SKM-1 treated with dmso at 0.1 percent for 144 hours (cell line): ENCODE results near the gene PTPRK.
"Not testable (repeated sequence)": the region's sequence is repeated elsewhere in the genome, so short reads cannot be mapped to it uniquely, and the experiment has no call there.

ENCODE experiments used
- DNase-seq: peaks from one replicate; lab custom pipeline; 2025; ENCODE audit not compliant: unreplicated experiment; lab: John Stamatoyannopoulos, UW

Gene PTPRK

DNA sequence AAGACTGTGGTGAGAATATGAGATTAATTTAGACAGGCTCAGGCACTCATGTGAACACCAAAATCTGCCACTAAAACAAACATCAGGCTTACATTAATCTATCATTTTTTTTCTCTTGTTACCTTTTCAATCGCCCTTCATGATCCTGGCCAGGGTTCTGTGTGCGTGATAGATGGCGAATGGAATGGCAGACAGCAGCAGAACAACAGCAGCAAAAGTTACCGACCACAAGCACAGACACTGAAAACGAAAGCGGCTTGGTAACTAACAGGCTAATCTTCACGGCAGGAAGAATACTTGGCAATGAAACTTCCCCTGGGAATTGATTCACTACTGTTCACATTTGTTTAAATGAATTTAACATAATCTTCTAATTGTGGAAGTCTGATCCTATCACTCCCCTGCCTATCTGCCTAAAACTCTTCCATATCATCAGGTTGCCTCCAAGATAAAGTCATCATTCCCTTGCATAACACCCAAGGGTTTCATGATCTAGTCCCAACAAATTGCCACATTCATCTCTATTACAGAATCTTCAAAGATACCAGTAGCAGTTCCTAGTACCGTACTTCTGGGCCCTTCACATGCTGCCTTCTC, 28.7 kb downstream of the PTPRK start:
- no peak for DNase-seq

DNA sequence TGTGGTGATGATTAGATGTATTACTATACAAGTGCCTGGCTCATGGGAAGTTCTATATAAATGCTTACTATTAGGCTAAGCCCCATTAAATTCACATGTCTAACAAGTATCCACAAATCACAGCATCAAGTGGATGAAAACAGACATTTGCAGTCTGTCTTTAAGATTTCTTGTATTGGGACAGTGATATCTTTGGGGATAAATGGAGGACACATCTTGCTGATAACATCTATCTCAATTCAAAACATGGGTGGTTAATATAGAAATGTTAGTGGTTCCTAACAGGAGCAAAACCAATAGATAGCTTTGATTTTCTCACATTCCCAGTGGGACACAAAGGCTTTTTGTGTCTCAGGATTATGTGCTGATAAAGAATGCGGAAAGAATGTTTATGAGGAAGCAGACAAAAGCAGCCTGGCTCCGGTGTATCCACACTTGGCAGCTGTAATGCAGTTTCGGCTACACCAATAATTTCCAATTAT, 29.3 kb downstream of the PTPRK start:
- no peak for DNase-seq

DNA sequence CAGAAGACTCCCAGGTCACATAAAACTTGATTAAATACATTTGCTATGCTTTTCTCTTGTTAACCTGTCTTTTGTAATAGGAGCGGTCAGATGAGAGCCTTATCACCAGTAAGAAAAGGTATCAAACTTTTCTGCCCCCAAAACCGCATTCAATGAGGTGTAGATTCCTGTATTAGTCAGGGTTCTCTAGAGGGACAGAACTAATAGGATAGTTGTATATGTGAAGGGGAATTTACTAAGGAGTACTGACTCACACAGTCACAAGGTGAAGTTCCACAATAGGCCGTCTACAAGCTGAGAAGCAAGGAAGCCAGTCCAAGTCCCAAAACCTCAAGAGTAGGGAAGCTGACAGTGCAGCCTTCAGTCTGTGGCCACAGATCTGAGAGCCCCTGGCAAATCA, 32.7 kb downstream of the PTPRK start:
- no peak for DNase-seq

DNA sequence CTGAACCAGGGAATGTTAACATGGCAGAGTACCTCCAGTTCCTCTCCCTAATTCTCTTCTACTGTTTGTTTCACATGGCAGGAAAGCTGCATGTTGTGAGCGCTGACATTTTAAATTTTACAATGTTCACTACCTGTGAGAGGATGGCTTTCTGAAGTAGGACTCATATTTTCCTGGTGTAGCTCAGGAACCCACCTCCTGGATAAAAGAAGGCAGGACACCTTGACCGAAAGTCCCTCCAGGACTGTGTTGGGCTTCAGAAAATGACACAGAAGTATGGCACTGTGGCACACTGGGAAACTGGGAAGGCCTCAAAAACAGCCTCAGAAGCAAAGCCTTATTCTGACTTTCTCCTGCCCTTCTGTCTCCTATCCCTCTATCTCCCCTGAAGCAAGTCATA, 33.3 kb downstream of the PTPRK start:
- no peak for DNase-seq

DNA sequence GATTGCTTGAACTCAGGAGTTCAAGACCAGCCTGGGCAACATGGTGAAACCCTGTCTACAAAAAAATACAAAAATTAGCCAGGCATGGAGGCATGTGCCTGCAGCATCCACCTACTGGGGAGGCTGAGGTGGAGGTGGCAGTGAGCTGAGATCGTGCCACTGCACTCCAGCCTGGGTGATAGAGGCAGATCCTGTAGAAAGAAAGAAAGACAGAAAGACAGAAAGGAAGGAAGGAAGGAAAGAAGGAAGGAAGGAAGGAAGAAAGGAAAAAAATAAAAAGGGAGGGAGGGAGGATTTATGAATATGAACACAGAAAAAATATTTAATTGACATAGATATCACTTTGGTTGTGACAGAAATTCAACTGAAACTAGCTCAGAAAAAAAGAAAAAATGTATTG, 33.8 kb downstream of the PTPRK start:
- not testable (repeated sequence) for DNase-seq

DNA sequence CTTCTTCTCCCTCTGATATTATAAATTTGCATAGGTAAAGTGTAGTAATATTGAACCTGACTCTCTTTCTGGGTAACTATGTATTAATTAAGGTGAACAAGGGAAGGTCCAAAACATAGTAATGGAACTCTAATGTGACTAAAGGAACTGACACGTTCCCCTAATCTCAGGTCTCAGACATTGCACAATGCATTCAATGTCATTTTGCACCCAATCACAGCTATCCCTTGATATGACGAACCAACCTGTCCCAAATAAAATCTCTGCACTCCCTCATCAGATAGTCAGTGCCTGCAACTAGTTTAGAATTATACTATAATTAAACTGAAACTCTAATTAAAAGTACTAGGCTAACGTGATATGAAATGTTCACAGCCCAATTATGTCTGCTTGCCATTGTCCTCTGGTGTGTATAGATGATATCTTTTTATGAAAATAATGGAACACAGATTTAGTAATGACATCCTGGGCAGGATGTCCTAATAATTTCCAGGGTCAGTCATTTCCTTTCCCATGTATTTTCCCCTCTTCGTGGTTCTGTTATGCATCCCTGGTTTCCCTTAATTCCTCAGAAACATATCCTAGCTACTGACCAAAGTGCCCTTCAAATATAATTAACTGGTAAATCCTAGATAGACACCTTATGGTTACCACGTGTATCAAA, 36.8 kb downstream of the PTPRK start:
- no peak for DNase-seq

DNA sequence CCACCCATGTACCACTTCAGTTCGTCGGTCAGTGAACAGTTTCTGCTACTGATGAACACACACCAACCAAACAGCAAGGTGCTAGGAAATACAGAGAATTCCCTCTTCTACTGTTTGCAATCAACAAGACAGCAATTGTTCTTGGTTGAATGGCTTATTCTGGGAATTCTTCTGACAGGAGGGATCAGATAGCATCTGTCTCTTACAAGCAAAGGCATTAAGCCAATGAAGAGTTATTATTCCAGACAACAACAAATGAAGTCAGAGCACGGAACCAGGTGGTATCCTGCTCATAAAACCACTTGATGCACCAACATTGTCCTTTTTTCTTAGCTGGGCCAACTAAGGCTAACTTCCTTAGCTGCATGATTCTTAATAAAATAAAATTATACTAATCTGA, 37.8 kb downstream of the PTPRK start:
- DNase-seq = no peak

DNA sequence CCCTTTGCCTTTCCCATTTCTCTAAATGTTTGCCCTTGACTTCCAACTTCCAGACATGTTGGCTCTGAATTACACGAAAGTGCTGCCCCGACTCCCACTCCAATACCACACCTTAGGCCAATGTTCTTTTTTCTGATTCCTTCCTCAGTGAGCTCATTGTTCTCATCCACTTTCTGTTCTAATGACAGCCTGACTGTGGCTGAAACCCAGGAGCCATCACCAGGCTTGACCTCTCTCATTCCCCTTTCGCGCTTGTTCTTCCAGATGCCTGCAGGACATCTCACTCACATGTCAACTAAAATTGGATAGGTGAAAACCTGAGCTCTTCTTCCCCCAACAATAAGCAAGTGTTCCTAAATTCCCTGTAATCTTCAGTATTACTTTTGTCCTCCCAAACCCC, 40.4 kb downstream of the PTPRK start:
- DNase-seq = no peak

DNA sequence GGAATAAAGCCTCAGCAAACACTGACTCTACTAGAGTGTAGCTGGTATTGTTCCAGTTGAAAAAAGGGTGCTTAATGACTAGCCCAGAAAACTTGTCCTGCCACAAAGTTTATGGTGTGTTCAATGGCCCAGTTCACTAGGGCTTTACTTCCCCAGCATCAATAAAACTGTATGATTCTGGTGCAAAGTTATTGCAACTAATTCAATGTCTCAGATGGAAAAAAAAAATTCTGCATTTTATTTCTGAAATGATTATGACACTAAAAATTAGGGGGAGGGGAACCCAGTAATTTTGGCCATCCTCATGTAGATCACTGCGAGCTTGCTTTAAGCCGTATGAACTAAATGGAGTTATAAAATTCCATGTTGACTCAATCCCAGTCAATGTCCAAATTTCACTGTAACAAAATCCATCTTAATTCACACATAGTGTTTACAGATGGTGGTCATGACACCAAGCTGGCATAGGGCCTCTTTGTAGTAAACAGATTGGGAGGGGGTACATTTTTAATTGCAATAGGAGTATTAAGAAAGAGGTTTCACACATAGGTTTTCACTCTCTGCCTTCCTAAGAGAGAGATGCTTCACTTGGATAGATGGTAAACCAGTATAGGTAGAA, 41.2 kb downstream of the PTPRK start:
- no peak for DNase-seq

DNA sequence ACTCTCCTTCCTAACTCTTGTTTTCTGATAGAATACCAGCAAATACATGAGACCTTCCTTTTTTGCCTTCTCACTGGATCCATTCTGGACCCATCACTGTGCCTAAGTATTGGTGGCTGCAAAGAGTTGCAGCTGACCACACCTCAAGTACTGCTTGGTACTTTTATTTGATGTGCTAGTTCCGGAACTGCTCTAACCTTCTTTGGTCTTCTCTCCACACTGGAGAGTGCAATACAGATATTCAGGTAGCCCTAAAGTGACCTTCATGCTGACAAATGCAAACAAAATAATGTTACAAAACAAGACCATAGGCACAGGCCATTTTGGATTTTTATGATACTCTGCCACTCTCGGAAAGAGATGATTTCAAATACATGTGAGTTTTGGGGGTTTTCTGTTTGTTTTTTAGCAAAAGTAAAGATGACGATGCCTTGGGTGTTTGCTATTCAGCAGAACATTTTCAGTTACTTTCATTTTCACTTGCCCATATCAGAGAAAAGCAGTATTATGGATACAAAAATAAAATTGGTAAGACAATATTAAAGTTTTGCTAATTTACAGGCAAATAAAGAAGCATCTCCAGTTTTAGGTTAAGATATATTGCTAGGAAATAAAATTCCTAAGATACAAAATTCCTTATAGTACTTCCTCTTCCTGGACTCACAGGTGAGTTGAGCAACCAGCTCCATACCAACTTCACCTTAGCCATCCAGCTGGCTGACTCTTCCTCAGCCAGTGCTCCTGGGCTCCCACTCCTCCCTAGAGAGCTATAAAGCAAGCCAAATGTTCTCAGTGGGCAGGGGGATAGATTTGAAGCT, 42.0 kb downstream of the PTPRK start:
- DNase-seq = no peak

DNA sequence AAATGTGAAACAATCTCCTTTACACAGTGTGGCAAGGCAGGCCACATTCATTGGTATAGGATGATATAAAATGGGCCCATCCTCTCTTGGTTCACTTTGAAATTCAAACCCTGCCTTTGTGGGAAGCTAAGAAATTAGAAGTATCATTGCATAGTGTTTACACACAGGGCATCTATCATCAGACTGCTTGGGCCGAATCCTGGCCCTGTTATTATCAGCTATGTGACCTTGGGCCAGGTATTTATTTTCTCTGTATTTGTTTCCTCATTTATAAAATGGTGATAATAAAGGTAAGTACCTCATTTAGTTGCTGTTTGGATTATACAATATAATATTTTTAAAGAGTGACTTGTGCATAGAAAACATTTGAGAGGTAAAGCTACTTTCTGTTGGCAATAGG, 45.5 kb downstream of the PTPRK start:
- DNase-seq = no peak

DNA sequence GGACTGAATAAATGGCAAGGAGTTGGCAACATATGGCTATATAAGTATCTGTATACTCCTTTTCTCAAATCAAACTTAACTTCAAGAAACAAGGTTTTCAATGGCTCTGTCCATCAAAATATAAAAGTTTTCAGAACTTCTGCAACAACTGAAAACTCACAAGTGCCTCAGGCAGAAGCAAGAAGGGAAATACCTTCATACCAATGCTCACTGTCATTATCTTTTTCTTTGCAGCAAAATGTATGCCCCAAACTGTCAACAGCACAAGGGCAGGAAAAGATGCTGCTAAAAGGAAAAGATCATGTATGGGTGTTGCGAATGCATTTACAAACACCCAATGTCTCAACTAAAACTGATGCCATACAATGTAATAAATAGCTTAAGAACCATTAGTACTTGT, 45.9 kb downstream of the PTPRK start:
- DNase-seq = no peak

DNA sequence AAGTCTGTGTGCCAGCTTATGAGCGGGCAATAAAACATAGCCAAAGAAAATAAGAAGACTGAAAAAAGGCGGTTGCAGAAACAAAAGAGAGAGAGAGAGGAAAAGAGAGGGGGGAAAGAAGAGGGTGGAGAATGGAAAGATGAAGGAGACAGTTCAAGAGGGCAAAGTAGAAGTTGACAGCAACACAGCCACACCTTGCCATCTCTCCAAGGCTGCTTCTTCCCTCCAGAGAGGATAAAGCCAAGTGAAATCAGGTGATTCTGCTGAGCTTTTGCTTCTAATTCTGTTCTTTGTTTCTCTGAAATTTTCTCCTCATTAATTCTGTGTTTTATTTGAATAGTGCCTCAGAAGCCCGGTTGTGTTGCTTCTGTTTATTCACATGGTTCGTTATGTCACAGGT, 48.5 kb downstream of the PTPRK start:
- no peak for DNase-seq

DNA sequence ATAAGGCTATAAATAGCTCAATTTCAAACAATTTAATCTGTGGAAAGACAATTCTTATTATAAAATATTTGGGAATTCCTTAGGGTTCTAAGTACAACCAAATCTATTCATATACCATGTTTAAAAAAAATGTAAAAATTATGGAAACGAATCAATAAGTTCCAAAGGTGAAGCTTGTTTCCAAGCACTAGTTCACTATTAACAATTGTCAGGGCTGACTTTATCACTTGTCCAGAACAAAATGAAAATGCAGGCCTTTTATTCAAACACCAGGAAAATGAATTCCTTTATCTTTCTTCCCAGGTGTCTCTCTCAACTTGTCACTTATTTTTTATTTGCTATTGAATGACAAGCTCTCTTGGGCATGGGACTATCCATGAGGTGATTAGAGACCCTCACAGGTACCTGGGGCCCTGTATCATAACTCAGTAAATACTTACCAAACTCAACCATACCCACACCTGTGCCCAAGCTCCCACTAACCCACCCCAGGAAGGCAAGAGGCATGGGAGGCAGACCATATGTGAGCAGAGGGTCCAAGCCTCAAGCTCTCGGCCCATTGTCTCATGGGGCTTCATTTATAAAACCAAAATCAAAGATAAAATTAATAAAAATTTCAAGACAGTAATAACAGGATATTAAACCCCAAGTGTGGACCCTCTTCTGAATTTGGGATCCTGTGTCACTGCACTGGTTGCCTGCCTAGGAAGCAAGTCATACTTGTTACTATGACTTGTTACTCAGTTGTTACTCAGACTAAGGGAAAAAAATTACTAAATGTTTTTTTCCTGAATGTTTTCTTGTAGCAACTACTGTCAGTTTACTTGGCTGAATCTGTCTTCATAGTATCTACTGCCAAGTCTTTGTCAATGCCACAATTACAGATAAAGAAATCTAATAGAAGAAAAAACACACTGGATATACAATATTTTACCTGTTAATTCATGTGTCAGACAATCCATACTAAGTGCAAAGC, 54.7 kb downstream of the PTPRK start:
- DNase-seq = no peak

DNA sequence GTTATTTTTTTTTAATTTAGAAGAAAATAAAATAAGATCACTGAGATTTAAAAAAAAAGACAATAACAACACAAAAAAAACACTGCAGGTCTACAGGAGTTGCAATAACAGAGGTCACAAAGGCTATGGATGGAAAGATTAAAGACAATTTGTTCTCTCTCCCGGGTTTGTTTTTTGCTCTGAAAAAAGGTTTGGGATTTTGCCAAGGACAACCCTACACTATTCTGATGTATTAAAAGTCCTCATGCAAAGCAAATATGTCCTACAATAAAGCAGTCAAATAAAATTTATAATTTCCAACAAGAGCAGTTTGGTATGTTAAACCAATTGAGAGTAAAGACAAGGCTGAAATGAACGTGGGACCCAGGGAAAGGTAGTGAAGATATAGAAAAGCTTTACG, 55.6 kb downstream of the PTPRK start:
- DNase-seq = no peak

DNA sequence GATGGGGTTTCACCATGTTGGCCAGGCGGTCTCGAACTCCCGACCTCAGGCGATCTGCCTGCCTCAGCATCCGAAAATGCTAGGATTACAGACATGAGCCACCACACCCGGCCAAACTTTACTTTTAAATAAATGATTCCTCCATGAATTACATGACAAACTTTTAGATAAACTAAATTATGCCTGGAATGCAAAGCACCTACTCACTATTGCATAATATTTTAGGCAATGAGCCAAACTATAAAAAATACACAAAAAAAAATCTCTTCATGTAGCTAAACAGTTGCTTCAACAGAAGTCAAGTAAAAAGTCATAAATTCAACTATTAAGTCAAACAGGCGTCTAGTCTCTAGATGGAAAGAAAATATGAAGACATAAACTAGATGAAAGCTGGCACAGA, 56.5 kb downstream of the PTPRK start:
- no peak for DNase-seq

DNA sequence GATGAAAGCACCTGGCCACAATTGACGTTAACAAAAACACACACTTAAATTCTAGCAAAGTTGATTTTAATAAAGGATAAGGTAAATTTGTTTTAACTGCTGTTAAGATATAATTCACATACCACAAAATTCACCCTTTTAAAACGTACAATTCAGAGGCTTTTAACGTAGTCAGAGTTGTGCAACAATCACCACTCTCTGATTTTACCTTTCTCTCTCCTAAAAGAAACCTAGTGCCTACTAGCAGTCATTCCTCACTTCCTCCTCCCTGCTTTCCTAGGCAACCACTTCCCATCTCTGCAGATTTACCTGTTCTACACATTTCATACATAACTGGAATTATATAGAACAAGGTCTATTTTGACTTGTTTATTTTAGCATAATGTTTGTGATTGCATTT, 58.9 kb downstream of the PTPRK start:
- no peak for DNase-seq

DNA sequence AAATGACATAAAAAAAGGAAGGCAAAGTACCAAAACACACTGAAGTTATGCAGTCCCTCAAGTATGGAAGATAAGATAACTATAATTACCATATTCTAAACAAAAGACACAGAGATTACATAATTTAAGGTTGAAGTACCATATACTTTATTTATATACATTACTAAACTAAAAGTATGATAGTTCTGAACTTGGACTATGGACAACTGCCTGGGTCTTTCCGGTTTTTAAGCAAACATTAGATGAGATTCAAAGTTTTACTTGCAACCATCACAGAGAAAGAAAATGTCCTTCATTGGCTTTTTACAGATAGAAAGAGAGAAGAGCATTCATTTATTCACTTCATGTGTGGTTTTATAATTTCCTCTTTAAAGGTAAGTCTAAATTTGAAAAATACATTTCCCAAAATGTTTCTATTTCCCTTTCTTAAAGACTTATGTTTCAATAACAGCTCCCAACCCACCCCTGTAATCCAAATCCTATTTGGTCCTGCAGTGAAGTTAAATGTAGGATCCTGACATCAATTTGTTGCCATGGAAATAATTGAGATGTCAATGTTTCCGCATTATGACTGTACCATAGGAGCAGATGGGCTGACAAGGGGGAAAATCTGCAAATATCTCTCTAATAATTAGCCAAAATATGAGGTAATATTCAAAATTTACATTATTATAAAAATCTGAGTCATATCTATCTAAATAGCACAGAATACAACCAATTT, 63.7 kb downstream of the PTPRK start:
- DNase-seq = no peak

DNA sequence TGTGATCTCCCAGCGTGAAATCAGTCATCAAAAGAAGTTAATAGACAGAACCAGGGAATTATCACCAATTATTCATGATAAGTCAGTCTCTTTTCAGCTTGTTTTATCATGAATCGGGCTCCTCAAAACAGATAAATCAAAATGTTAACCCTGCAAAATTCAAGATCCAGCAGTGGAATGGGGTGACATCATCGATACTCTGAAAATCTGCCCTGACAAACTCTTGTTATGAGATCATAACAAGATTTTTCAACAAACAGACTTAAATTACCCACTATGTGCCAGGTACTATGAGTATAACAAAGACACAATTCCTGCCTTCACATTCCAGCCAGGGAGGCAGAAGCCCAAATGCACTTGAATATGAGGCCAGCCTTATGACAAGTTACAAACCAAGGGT, 64.4 kb downstream of the PTPRK start:
- DNase-seq = no peak

DNA sequence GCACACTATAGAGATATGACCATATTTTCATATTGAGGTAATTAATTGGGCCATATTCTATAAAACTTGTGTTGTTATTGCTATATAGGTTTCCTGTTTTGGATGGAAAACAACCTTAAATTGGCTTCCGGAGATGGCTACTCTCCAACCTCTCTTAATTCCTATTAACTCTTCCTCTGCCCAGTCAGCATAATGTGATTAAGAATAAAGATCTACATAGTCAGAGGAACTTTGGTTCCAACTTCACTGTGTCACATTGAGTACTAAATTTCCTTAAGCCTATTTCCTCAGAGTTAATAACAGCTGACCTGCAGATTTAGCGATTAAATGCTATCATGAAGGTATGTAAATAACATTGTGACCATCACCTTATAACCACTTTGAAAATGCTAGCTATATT, 67.7 kb downstream of the PTPRK start:
- DNase-seq = no peak
